Endothelial cell (in vitro differentiated cells): ENCODE data around the gene TMEM203. TPM values are rescaled to one million over a fixed set of nuclear protein-coding genes. Genes with fewer than 3 reads are reported as not detected.

Source experiments
- DNase-seq: peaks from one replicate; pipeline ENCODE4 v3.0.0; 2021; ENCODE audit warnings: low spot score
- H3K27ac Mint-ChIP-seq: one replicate; pipeline ENCODE4 v1.8.0; 2021; ENCODE audit warnings: mixed read lengths, inconsistent platforms; ENCODE audit not compliant: unreplicated experiment
- H3K27me3 Mint-ChIP-seq: one replicate; pipeline ENCODE4 v1.8.0; 2021; ENCODE audit warnings: mild to moderate bottlenecking, moderate library complexity, mixed read lengths, inconsistent platforms; ENCODE audit not compliant: unreplicated experiment
- H3K36me3 Mint-ChIP-seq: one replicate; pipeline ENCODE4 v1.8.0; 2021; ENCODE audit warnings: mild to moderate bottlenecking, low read depth, mixed read lengths, inconsistent platforms; ENCODE audit not compliant: unreplicated experiment
- H3K4me1 Mint-ChIP-seq: one replicate; pipeline ENCODE4 v1.8.0; 2021; ENCODE audit warnings: mild to moderate bottlenecking, mixed read lengths, inconsistent platforms; ENCODE audit not compliant: unreplicated experiment
- H3K4me3 Mint-ChIP-seq: one replicate; pipeline ENCODE4 v1.8.0; 2021; ENCODE audit warnings: mild to moderate bottlenecking, mixed read lengths, inconsistent platforms; ENCODE audit not compliant: unreplicated experiment
- H3K9me3 Mint-ChIP-seq: one replicate; pipeline ENCODE4 v1.8.0; 2021; ENCODE audit warnings: mixed read lengths, inconsistent platforms; ENCODE audit not compliant: unreplicated experiment
- CTCF ChIP-seq: fragments of 200-600 bp; sonication (generic); IDR thresholded peaks from one replicate; pipeline ENCODE4 v1.5.0; 2021; ENCODE audit warnings: antibody characterized with exemption; ENCODE audit not compliant: unreplicated experiment
- total RNA-seq: library from RNA; stranded (reverse); fragmentation: NEBNext Ultra II Directional; extraction: Animal tissue kit (Norgen Biotek cat#: 25700); gene quantifications from one replicate; pipeline ENCODE4 v1.2.1, GENCODE V29; 2021; ENCODE audit not compliant: unreplicated experiment

The TMEM203 gene
- total RNA-seq, 1 donor from 2014 or later: 27.4 TPM

GRCh38 chr9:137198902-137199283, 6.6 kb downstream of the TMEM203 start:
- no peak for TF ChIP-seq CTCF
- Mint-ChIP-seq H3K9me3 (no peaks in the 10 kb centered on the region), H3K36me3 (no peaks in the 10 kb centered on the region), H3K4me1 (no peaks in the 10 kb centered on the region), H3K27ac (no peak overlapping the region), H3K27me3 (peaks cover 9% of the 10 kb centered on the region), H3K4me3 (no peak overlapping the region)
- DNase-seq: no peak

GRCh38 chr9:137198051-137198901, 7.2 kb downstream of the TMEM203 start:
- Mint-ChIP-seq H3K27ac (no peak overlapping the region), H3K4me1 (no peaks in the 10 kb centered on the region), H3K36me3 (no peaks in the 10 kb centered on the region), H3K27me3 (peaks cover 9% of the 10 kb centered on the region), H3K4me3 (peak overlapping the region; percentile 4), H3K9me3 (no peaks in the 10 kb centered on the region)
- no peak for TF ChIP-seq CTCF
- no peak for DNase-seq

- Mint-ChIP-seq H3K4me1 (no peaks in the 10 kb centered on the region), H3K36me3 (no peaks in the 10 kb centered on the region), H3K9me3 (no peaks in the 10 kb centered on the region), H3K27ac (no peak overlapping the region), H3K4me3 (no peak overlapping the region), H3K27me3 (peaks cover 7% of the 10 kb centered on the region)
- TF ChIP-seq CTCF: no peak
- no peak for DNase-seq
Measured at GRCh38 chr9:137195525-137196220, 9.8 kb downstream of the TMEM203 start.

- no peak overlapping the region for H3K27ac Mint-ChIP-seq
Measured at GRCh38 chr9:137194909-137195308, 10.5 kb downstream of the TMEM203 start.

More at GRCh38 chr9:137194909-137195308, 10.5 kb downstream of the TMEM203 start:
- no peaks in the 10 kb centered on the region for H3K9me3 Mint-ChIP-seq
- H3K27me3 Mint-ChIP-seq: peaks cover 9% of the 10 kb centered on the region
- no peak for DNase-seq
- no peak overlapping the region for H3K4me3 Mint-ChIP-seq
- no peaks in the 10 kb centered on the region for H3K36me3 Mint-ChIP-seq
- TF ChIP-seq CTCF: no peak
- no peaks in the 10 kb centered on the region for H3K4me1 Mint-ChIP-seq
